ENCODE results near the gene RNF167. TPM values are rescaled to one million over a fixed set of nuclear protein-coding genes. Genes with fewer than 3 reads are reported as not detected.
A peak's percentile ranks its signal among the peaks of the same experiment; 100 is the strongest.

RNF167 gene
- total and polyA plus RNA-seq, 2 of the 13 experiments (the other 11 are each of a cell fraction or from before 2014, with no cell fraction given) = 44.1 to 45.4 TPM

DNA sequence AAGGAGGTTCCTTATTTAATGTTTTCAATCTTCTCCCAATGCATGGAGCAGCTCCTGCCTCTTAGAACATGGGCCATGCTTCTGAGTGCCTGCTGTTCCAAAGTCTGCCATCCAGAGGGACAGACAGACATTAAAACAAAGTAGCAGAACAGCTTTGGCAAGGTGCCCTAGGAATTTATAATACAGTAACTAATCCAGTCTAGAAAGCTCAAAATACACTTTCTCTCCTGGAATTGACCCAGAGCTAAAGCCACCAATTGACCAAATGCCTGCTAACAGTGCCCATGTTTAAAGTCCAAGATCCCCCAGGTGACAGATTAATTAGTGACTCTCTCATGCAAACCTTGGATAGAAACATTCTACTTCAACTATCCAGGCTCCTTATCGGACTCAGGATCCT is 26.1 kb upstream of the RNF167 start (continued):
- TF ChIP-seq CBX2 (IDR thresholded peaks at IDR 0.05; ENCODE audit: low read depth, low read length) (no peak), CBX2 (CRISPR knock-in tag; IDR thresholded peaks at IDR 0.05; ENCODE audit: low read depth) (no peak), ONECUT2 (CRISPR knock-in tag; IDR thresholded peaks at IDR 0.05) (no peak), GATAD2A (CRISPR knock-in tag; IDR thresholded peaks at IDR 0.05) (no peak), GATAD1 (CRISPR knock-in tag; IDR thresholded peaks at IDR 0.05) (no peak), NCOA2 (CRISPR knock-in tag; IDR thresholded peaks at IDR 0.05) (no peak), TBP (CRISPR knock-in tag; IDR thresholded peaks at IDR 0.05) (no peak), ZBTB1 (CRISPR knock-in tag; IDR thresholded peaks at IDR 0.05; ENCODE audit: borderline replicate concordance) (no peak), ARID3A (IDR thresholded peaks at IDR 0.05; ENCODE audit: low read depth, low read length) (peak; percentile 30; the same call in 1 of the 2 replicates), THAP11 (CRISPR knock-in tag; IDR thresholded peaks at IDR 0.05) (no peak), JUND (CRISPR knock-in tag; IDR thresholded peaks at IDR 0.05) (no peak), CBX1 (IDR thresholded peaks at IDR 0.05; ENCODE audit: low read depth) (no peak), CENPT (CRISPR knock-in tag; IDR thresholded peaks at IDR 0.05; ENCODE audit: low read depth) (no peak), MIXL1 (CRISPR knock-in tag; IDR thresholded peaks at IDR 0.05) (peak; percentile 78; the same call in 1 of the 2 replicates), TOPORS (CRISPR knock-in tag; IDR thresholded peaks at IDR 0.05) (no peak), ZFP37 (CRISPR knock-in tag; IDR thresholded peaks at IDR 0.05; ENCODE audit: borderline replicate concordance) (no peak), NCOA5 (CRISPR knock-in tag; IDR thresholded peaks at IDR 0.05) (no peak), ZNF275 (CRISPR knock-in tag; IDR thresholded peaks at IDR 0.05; ENCODE audit: borderline replicate concordance) (no peak)
- TF ChIP-seq, protein P1, sequence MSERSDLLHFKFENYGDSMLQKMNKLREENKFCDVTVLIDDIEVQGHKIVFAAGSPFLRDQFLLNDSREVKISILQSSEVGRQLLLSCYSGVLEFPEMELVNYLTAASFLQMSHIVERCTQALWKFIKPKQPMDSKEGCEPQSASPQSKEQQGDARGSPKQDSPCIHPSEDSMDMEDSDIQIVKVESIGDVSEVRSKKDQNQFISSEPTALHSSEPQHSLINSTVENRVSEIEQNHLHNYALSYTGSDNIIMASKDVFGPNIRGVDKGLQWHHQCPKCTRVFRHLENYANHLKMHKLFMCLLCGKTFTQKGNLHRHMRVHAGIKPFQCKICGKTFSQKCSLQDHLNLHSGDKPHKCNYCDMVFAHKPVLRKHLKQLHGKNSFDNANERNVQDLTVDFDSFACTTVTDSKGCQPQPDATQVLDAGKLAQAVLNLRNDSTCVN (CRISPR knock-in tag; IDR thresholded peaks at IDR 0.05; ENCODE audit: borderline replicate concordance) = 0 out of 2 replicates have a peak, but pooled peaks have one; percentile 59
- TF ChIP-seq, protein P2, sequence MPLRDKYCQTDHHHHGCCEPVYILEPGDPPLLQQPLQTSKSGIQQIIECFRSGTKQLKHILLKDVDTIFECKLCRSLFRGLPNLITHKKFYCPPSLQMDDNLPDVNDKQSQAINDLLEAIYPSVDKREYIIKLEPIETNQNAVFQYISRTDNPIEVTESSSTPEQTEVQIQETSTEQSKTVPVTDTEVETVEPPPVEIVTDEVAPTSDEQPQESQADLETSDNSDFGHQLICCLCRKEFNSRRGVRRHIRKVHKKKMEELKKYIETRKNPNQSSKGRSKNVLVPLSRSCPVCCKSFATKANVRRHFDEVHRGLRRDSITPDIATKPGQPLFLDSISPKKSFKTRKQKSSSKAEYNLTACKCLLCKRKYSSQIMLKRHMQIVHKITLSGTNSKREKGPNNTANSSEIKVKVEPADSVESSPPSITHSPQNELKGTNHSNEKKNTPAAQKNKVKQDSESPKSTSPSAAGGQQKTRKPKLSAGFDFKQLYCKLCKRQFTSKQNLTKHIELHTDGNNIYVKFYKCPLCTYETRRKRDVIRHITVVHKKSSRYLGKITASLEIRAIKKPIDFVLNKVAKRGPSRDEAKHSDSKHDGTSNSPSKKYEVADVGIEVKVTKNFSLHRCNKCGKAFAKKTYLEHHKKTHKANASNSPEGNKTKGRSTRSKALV (CRISPR knock-in tag; IDR thresholded peaks at IDR 0.05) = no peak

Measured in HepG2 (cell line).